Neural cell (in vitro differentiated cells): Measurements from ENCODE around the gene DHH. TPM values are rescaled to one million over a fixed set of nuclear protein-coding genes. Genes with fewer than 3 reads are reported as not detected.

Experiments used
- H2AFZ ChIP-seq: fragments of 200-600, 300-800 bp; sonication (generic), shearing (Covaris generic); 2 replicates; pipeline ENCODE4 v1.6.0; 2014; ENCODE audit warnings: low read depth, mild to moderate bottlenecking, antibody characterized with exemption, low read length, moderate library complexity
- H3F3A ChIP-seq: fragments of 200-600 bp; shearing (Covaris generic); 2 replicates; pipeline ENCODE4 v1.6.1; 2016; ENCODE audit warnings: mild to moderate bottlenecking, moderate library complexity, mixed read lengths, antibody characterized with exemption, low read length; ENCODE audit not compliant: insufficient read depth, poor library complexity, severe bottlenecking
- H3K27ac ChIP-seq: fragments of 200-600, 300-800 bp; sonication (generic), shearing (Covaris generic); 2 replicates; pipeline ENCODE4 v1.5.1; 2014; ENCODE audit warnings: mild to moderate bottlenecking, low read length, moderate library complexity
- H3K27me3 ChIP-seq: fragments of 300-800, 200-600 bp; sonication (generic), shearing (Covaris generic); 2 replicates; pipeline ENCODE4 v1.6.0; 2014; ENCODE audit warnings: mild to moderate bottlenecking, low read depth, low read length, moderate library complexity; ENCODE audit not compliant: insufficient read depth
- H3K36me3 ChIP-seq: fragments of 300-800, 200-600 bp; sonication (generic), shearing (Covaris generic); 2 replicates; pipeline ENCODE4 v1.5.1; 2014; ENCODE audit warnings: mild to moderate bottlenecking, antibody characterized with exemption, low read length, moderate library complexity; ENCODE audit not compliant: insufficient read depth
- H3K4me2 ChIP-seq: fragments of 300-800, 200-600 bp; sonication (generic), shearing (Covaris generic); 2 replicates; pipeline ENCODE4 v1.6.0; 2014; ENCODE audit warnings: mild to moderate bottlenecking, low read length
- H3K4me3 ChIP-seq: fragments of 300-800, 200-600 bp; sonication (generic), shearing (Covaris generic); 2 replicates; pipeline ENCODE4 v1.5.1; 2014; ENCODE audit warnings: mild to moderate bottlenecking, low read length, moderate library complexity
- H3K79me2 ChIP-seq: fragments of 200-600 bp; shearing (Covaris generic); replicated peaks from 2 replicates; pipeline ENCODE4 v1.6.0; 2014; ENCODE audit warnings: mild to moderate bottlenecking, low read length, moderate library complexity; ENCODE audit not compliant: insufficient read depth
- H3K9ac ChIP-seq: fragments of 300-800, 200-600 bp; sonication (generic), shearing (Covaris generic); 2 replicates; pipeline ENCODE4 v1.6.1; 2016; ENCODE audit warnings: mild to moderate bottlenecking, low read length, mixed read lengths
- H3K9me2 ChIP-seq: fragments of 200-600 bp; shearing (Covaris generic); 2 replicates; pipeline ENCODE4 v1.6.1; 2016; ENCODE audit warnings: mild to moderate bottlenecking, low read length, mixed read lengths; ENCODE audit not compliant: insufficient read depth
- H3K9me3 ChIP-seq: fragments of 200-600, 300-800 bp; sonication (generic), shearing (Covaris generic); 2 replicates; pipeline ENCODE4 v1.6.1; 2016; ENCODE audit warnings: mild to moderate bottlenecking, mixed run types, low read length, moderate library complexity, mixed read lengths
- H4K20me1 ChIP-seq: fragments of 200-600 bp; shearing (Covaris generic); 2 replicates; pipeline ENCODE4 v1.6.1; 2016; ENCODE audit warnings: mild to moderate bottlenecking, mixed run types; ENCODE audit not compliant: insufficient read depth
- CTCF ChIP-seq: fragments of 450-650 bp; IDR thresholded peaks from 2 replicates; pipeline ENCODE4 v1.5.1; 2014; ENCODE audit warnings: antibody characterized with exemption, mild to moderate bottlenecking, moderate library complexity; ENCODE audit not compliant: poor library complexity, severe bottlenecking
- EP300 ChIP-seq: fragments of 450-650 bp; conservative IDR thresholded peaks from 2 replicates; pipeline ENCODE4 v1.6.1; 2014; ENCODE audit warnings: antibody characterized with exemption, mild to moderate bottlenecking, moderate library complexity; ENCODE audit not compliant: poor library complexity, severe bottlenecking
- EZH2 ChIP-seq: fragments of 200-600, 300-800 bp; shearing (Covaris generic), sonication (generic); IDR thresholded peaks from 2 replicates; pipeline ENCODE4 v1.6.1; 2014; ENCODE audit warnings: antibody characterized with exemption, low read length, borderline replicate concordance, mild to moderate bottlenecking; ENCODE audit not compliant: insufficient read depth, poor library complexity, severe bottlenecking
- MXI1 ChIP-seq: fragments of 450-650 bp; conservative IDR thresholded peaks from 2 replicates; pipeline ENCODE4 v1.6.1; 2014; ENCODE audit warnings: antibody characterized with exemption, mild to moderate bottlenecking; ENCODE audit not compliant: poor library complexity, severe bottlenecking
- POLR2AphosphoS5 ChIP-seq: IDR thresholded peaks from 2 replicates; pipeline ENCODE4 v1.6.1; 2012
- RAD21 ChIP-seq: fragments of 450-650 bp; conservative IDR thresholded peaks from 2 replicates; pipeline ENCODE4 v1.6.1; 2014; ENCODE audit warnings: antibody characterized with exemption, mild to moderate bottlenecking, moderate library complexity
- REST ChIP-seq: IDR thresholded peaks from 2 replicates; pipeline ENCODE4 v1.6.1; 2012; ENCODE audit warnings: borderline replicate concordance
- SMC3 ChIP-seq: fragments of 450-650 bp; conservative IDR thresholded peaks from 2 replicates; pipeline ENCODE4 v1.6.1; 2014; ENCODE audit warnings: antibody characterized with exemption, mild to moderate bottlenecking, moderate library complexity; ENCODE audit not compliant: poor library complexity
- TAF1 ChIP-seq: IDR thresholded peaks from 2 replicates; pipeline ENCODE4 v1.6.1; 2012; ENCODE audit warnings: low read depth
- polyA plus RNA-seq: library from polyadenylated mRNA; depleted of rRNA; stranded (reverse); fragments of >200 nt; gene quantifications from 2 replicates; pipeline ENCODE4 v1.2.3, GENCODE V29; 2014

The DHH gene
- polyA plus RNA-seq, 1 donor from 2014 or later: 0.66 TPM

GRCh38 chr12:49068879-49069506 is 25.6 kb downstream of the DHH start:
- Histone ChIP-seq H3K79me2 (no peaks in the 10 kb centered on the region), H3K9me2 (no peaks in the 10 kb centered on the region), H3K4me3 (peak overlapping the region; percentile 89), H3K9ac (peak overlapping the region; percentile 66), H4K20me1 (no peaks in the 10 kb centered on the region), H3K36me3 (no peaks in the 10 kb centered on the region), H3K27ac (no peak overlapping the region), H3K27me3 (peaks cover 4% of the 10 kb centered on the region), H2AFZ (peak overlapping the region; percentile 80), H3K9me3 (no peaks in the 10 kb centered on the region), H3F3A (no peaks in the 10 kb centered on the region), H3K4me2 (peak overlapping the region; percentile 85)
- TF ChIP-seq MXI1 (no peak), SMC3 (no peak), REST (no peak), RAD21 (no peak), EZH2 (no peak), TAF1 (no peak), CTCF (no peak), POLR2AphosphoS5 (no peak)

GRCh38 chr12:49066120-49066519 is 28.5 kb downstream of the DHH start:
- H3K79me2 ChIP-seq: no peaks in the 10 kb centered on the region
- no peak overlapping the region for H3K9ac ChIP-seq
- H2AFZ ChIP-seq: no peak overlapping the region
- H3K9me3 ChIP-seq: no peaks in the 10 kb centered on the region
- H3K4me2 ChIP-seq: no peak overlapping the region
- no peaks in the 10 kb centered on the region for H3K36me3 ChIP-seq
- no peak overlapping the region for H3K4me3 ChIP-seq
- H3K27me3 ChIP-seq: peaks cover 4% of the 10 kb centered on the region
- H4K20me1 ChIP-seq: no peaks in the 10 kb centered on the region
- H3K27ac ChIP-seq: no peak overlapping the region
- H3K9me2 ChIP-seq: no peaks in the 10 kb centered on the region
- no peaks in the 10 kb centered on the region for H3F3A ChIP-seq
- TF ChIP-seq EZH2 (no peak), RAD21 (no peak), POLR2AphosphoS5 (no peak), MXI1 (no peak), CTCF (no peak), REST (no peak), EP300 (no peak), TAF1 (no peak), SMC3 (no peak)
